BJ (cell line): ENCODE measurements around the gene SMARCC2. TPM values are rescaled to one million over a fixed set of nuclear protein-coding genes. Genes with fewer than 3 reads are reported as not detected.

Experiments used
- CTCF ChIA-PET: fragments of 350-600 bp; formaldehyde crosslinking; extraction: SDS; loops from one replicate; lab custom pipeline; 2021; ENCODE audit warnings: antibody characterized with exemption, inconsistent platforms; lab: Yijun Ruan, JAX
- POLR2A ChIA-PET: fragments of 300-600 bp; sonication (Branson Sonifier 250); formaldehyde crosslinking; extraction: SDS; loops from one replicate; lab custom pipeline; 2021; ENCODE audit warnings: antibody characterized with exemption; lab: Charles Lee
- DNase-seq: peaks from one replicate; pipeline ENCODE4 v3.0.0-alpha.2; 2011; ENCODE audit warnings: low read depth
- H3K27me3 ChIP-seq: 2 replicates; pipeline ENCODE4 v1.6.0; 2011; ENCODE audit warnings: low read length; ENCODE audit not compliant: control insufficient read depth, insufficient read depth
- H3K36me3 ChIP-seq: 2 replicates; pipeline ENCODE4 v1.5.1; 2011; ENCODE audit warnings: low read length; ENCODE audit not compliant: control insufficient read depth, insufficient read depth
- H3K4me3 ChIP-seq: 2 replicates; pipeline ENCODE4 v1.5.1; 2011; ENCODE audit warnings: low read depth, mild to moderate bottlenecking, control low read depth, low read length
- CTCF ChIP-seq: IDR thresholded peaks from 2 replicates; pipeline ENCODE4 v1.5.1; 2011; ENCODE audit warnings: low read depth, mild to moderate bottlenecking, control low read depth, inconsistent platforms, low read length, moderate library complexity; ENCODE audit not compliant: insufficient read depth
- polyA plus RNA-seq: library from polyadenylated mRNA; depleted of rRNA; stranded (reverse); fragments of >200 nt; gene quantifications from 2 replicates; pipeline ENCODE4 v1.2.3, GENCODE V29; 2011

SMARCC2 gene
- polyA plus RNA-seq, 1 experiment = 60.7 TPM

GRCh38 chr12:56205445-56205844 lies 16.2 kb upstream of the SMARCC2 start:
- Histone ChIP-seq H3K4me3 (no peak overlapping the region), H3K36me3 (peaks cover 35% of the 10 kb centered on the region), H3K27me3 (no peaks in the 10 kb centered on the region)
- CTCF ChIA-PET = interaction anchor here (0.5 to 5.4 kb wide), 6 partner anchors 7 to 63 kb away, joined by 3 to 26 read pairs (median 12); partner anchors contain the start of genes RNF41 and SMARCC2
- DNase-seq = no peak
- TF ChIP-seq CTCF = no peak
- POLR2A ChIA-PET = interaction anchor here (0.6 kb wide), 1 partner anchor 8 kb away, joined by 5 read pairs; no protein-coding TSS in a partner anchor

GRCh38 chr12:56204275-56204674 lies 15.0 kb upstream of the SMARCC2 start:
- DNase-seq = no peak
- Histone ChIP-seq H3K4me3 (no peak overlapping the region), H3K36me3 (peaks cover 28% of the 10 kb centered on the region), H3K27me3 (no peaks in the 10 kb centered on the region)
- TF ChIP-seq CTCF = no peak
- POLR2A ChIA-PET = no interaction called here
- CTCF ChIA-PET = interaction anchor here (1.3 to 5.4 kb wide), 3 partner anchors 15 to 18 kb away, joined by 5 to 20 read pairs (median 14); partner anchors contain the start of genes RNF41 and SMARCC2

- peaks cover 23% of the 10 kb centered on the region for H3K36me3 ChIP-seq
- no peak for TF ChIP-seq CTCF
- H3K27me3 ChIP-seq = no peaks in the 10 kb centered on the region
- no peak overlapping the region for H3K4me3 ChIP-seq
- CTCF ChIA-PET = interaction anchor here (1.5 to 3.7 kb wide), 3 partner anchors 8 to 84 kb away, joined by 3 to 14 read pairs (median 5); partner anchors contain the start of gene RNF41
- no peak for DNase-seq
- POLR2A ChIA-PET = no interaction called here
Observed at GRCh38 chr12:56202838-56203237, 13.6 kb upstream of the SMARCC2 start.

GRCh38 chr12:56202366-56202765 lies 13.1 kb upstream of the SMARCC2 start:
- peaks cover 21% of the 10 kb centered on the region for H3K36me3 ChIP-seq
- ChIA-PET POLR2A (no interaction called here), CTCF (interaction anchor here (1.5 to 3.7 kb wide), 3 partner anchors 9 to 83 kb away, joined by 3 to 14 read pairs (median 5); partner anchors contain the start of gene RNF41)
- no peak overlapping the region for H3K4me3 ChIP-seq
- DNase-seq = no peak
- no peaks in the 10 kb centered on the region for H3K27me3 ChIP-seq
- TF ChIP-seq CTCF = no peak

GRCh38 chr12:56198836-56199235 lies 9.6 kb upstream of the SMARCC2 start:
- ChIA-PET POLR2A (no interaction called here), CTCF (interaction anchor here (1.0 to 4.6 kb wide), 2 partner anchors 9 to 23 kb away, joined by 3 to 26 read pairs; partner anchors contain the start of gene RNF41)
- no peak for DNase-seq
- no peaks in the 10 kb centered on the region for H3K36me3 ChIP-seq
- no peak overlapping the region for H3K4me3 ChIP-seq
- no peak for TF ChIP-seq CTCF
- no peaks in the 10 kb centered on the region for H3K27me3 ChIP-seq
